ENCODE data around the gene GALNT7.

GALNT7 gene

GRCh38 chr4:173128199-173128890, 40.3 kb upstream of the GALNT7 start:
- Histone ChIP-seq H3K9me3 (ENCODE audit: control insufficient read depth, insufficient read depth, low read depth, low read length) (no peaks in the 10 kb centered on the region), H3K4me3 (ENCODE audit: low read depth, low read length) (no peak overlapping the region), H3K27ac (ENCODE audit: extremely low read depth, low read depth, low read length) (no peak overlapping the region), H3K4me1 (ENCODE audit: control insufficient read depth, insufficient read depth, low read length) (no peaks in the 10 kb centered on the region), H3K36me3 (ENCODE audit: control insufficient read depth in 2 of 2, insufficient read depth in 1 of 2, low read length in 2 of 2) (no peaks in the 10 kb centered on the region)
- ChIA-PET CTCF (no interaction called here), POLR2A (no interaction called here)
- no peak for TF ChIP-seq ZEB2 (tag by site-specific recombination; IDR thresholded peaks at IDR 0.05)
- no peak for TF ChIP-seq TRIM28 (IDR thresholded peaks at IDR 0.05; ENCODE audit: borderline replicate concordance, low read length)
- no peak for TF ChIP-seq ZNF530 (tag by site-specific recombination; IDR thresholded peaks at IDR 0.05; ENCODE audit: low read depth)
- no peak for TF ChIP-seq ZSCAN30 (tag by site-specific recombination; IDR thresholded peaks at IDR 0.05)
- TF ChIP-seq ZNF16 (tag by site-specific recombination; IDR thresholded peaks at IDR 0.05; ENCODE audit: low read depth): no peak
- TF ChIP-seq ZFP3 (tag by site-specific recombination; IDR thresholded peaks at IDR 0.05; ENCODE audit: low read depth): no peak
- TF ChIP-seq ZNF544 (tag by site-specific recombination; IDR thresholded peaks at IDR 0.05): no peak
- TF ChIP-seq ZNF114 (tag by site-specific recombination; IDR thresholded peaks at IDR 0.05): no peak

DNA sequence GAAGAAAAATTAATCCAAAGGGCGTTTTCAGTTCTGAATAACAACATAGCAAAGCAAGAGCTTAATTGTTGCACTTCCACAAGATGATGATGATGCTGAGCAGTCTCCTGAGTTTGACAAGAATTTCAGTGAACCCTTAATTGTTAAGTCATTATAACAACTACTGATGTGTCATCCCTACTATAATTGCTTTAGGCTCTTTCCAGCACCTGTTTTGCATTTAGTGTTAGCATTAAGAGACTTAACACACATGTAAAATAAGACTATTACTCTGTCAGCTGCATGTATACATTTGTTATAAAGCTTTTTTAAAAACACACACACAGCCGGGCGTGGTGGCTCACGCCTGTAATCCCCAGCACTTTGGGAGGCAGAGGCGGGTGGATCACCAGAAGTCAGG, 37.9 kb upstream of the GALNT7 start:
- Histone ChIP-seq H3K9me3 (ENCODE audit: control insufficient read depth, insufficient read depth, low read depth, low read length) (no peaks in the 10 kb centered on the region), H3K4me1 (ENCODE audit: control insufficient read depth, insufficient read depth, low read length) (no peaks in the 10 kb centered on the region), H3K36me3 (ENCODE audit: control insufficient read depth in 2 of 2, insufficient read depth in 1 of 2, low read length in 2 of 2) (no peaks in the 10 kb centered on the region), H3K4me3 (ENCODE audit: low read depth, low read length) (no peak overlapping the region), H3K27ac (ENCODE audit: extremely low read depth, low read depth, low read length) (no peak overlapping the region)
- CTCF ChIA-PET: interaction anchor here (0.7 kb wide), 1 partner anchor 103 kb away, joined by 4 read pairs; no protein-coding TSS in a partner anchor
- TF ChIP-seq BCL11A (tag by site-specific recombination; IDR thresholded peaks at IDR 0.05; ENCODE audit: low read depth) (no peak), ZNF324 (tag by site-specific recombination; IDR thresholded peaks at IDR 0.05) (no peak), ZBTB11 (tag by site-specific recombination; conservative IDR thresholded peaks at IDR 0.05; ENCODE audit: low read depth) (no peak), ZNF140 (tag by site-specific recombination; IDR thresholded peaks at IDR 0.05) (no peak), YY2 (tag by site-specific recombination; IDR thresholded peaks at IDR 0.05) (no peak), SP2 (tag by site-specific recombination; IDR thresholded peaks at IDR 0.05) (no peak), KLF16 (tag by site-specific recombination; IDR thresholded peaks at IDR 0.05) (no peak), GLI2 (tag by site-specific recombination; IDR thresholded peaks at IDR 0.05; ENCODE audit: borderline replicate concordance, low read depth) (no peak), ZBTB1 (tag by site-specific recombination; IDR thresholded peaks at IDR 0.05) (no peak), ZNF623 (tag by site-specific recombination; IDR thresholded peaks at IDR 0.05) (no peak), ZNF777 (tag by site-specific recombination; IDR thresholded peaks at IDR 0.05; ENCODE audit: borderline replicate concordance) (no peak), ZNF404 (tag by site-specific recombination; IDR thresholded peaks at IDR 0.05) (no peak), ZNF654 (tag by site-specific recombination; IDR thresholded peaks at IDR 0.05; ENCODE audit: low read depth) (no peak), ZFP37 (tag by site-specific recombination; IDR thresholded peaks at IDR 0.05) (no peak), ZNF660 (tag by site-specific recombination; IDR thresholded peaks at IDR 0.05) (no peak), ZNF416 (tag by site-specific recombination; IDR thresholded peaks at IDR 0.05) (no peak), ZNF24 (tag by site-specific recombination; IDR thresholded peaks at IDR 0.05) (no peak)
- TF ChIP-seq, protein P1, sequence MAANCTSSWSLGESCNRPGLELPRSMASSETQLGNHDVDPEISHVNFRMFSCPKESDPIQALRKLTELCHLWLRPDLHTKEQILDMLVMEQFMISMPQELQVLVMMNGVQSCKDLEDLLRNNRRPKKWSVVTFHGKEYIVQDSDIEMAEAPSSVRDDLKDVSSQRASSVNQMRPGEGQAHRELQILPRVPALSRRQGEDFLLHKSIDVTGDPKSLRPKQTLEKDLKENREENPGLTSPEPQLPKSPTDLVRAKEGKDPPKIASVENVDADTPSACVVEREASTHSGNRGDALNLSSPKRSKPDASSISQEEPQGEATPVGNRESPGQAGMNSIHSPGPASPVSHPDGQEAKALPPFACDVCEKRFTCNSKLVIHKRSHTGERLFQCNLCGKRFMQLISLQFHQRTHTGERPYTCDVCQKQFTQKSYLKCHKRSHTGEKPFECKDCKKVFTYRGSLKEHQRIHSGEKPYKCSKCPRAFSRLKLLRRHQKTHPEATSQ (tag by site-specific recombination; IDR thresholded peaks at IDR 0.05): no peak
- TF ChIP-seq, protein P2, sequence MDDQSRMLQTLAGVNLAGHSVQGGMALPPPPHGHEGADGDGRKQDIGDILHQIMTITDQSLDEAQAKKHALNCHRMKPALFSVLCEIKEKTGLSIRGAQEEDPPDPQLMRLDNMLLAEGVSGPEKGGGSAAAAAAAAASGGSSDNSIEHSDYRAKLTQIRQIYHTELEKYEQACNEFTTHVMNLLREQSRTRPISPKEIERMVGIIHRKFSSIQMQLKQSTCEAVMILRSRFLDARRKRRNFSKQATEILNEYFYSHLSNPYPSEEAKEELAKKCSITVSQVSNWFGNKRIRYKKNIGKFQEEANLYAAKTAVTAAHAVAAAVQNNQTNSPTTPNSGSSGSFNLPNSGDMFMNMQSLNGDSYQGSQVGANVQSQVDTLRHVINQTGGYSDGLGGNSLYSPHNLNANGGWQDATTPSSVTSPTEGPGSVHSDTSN (CRISPR knock-in tag; IDR thresholded peaks at IDR 0.05): no peak
- POLR2A ChIA-PET: no interaction called here
